Measurements from ENCODE around the gene C17orf107. TPM values are rescaled to one million over a fixed set of nuclear protein-coding genes. Genes with fewer than 3 reads are reported as not detected.

C17orf107 gene
- 1 to 10 TPM; 3.0 to 3.6 TPM for total RNA-seq

DNA sequence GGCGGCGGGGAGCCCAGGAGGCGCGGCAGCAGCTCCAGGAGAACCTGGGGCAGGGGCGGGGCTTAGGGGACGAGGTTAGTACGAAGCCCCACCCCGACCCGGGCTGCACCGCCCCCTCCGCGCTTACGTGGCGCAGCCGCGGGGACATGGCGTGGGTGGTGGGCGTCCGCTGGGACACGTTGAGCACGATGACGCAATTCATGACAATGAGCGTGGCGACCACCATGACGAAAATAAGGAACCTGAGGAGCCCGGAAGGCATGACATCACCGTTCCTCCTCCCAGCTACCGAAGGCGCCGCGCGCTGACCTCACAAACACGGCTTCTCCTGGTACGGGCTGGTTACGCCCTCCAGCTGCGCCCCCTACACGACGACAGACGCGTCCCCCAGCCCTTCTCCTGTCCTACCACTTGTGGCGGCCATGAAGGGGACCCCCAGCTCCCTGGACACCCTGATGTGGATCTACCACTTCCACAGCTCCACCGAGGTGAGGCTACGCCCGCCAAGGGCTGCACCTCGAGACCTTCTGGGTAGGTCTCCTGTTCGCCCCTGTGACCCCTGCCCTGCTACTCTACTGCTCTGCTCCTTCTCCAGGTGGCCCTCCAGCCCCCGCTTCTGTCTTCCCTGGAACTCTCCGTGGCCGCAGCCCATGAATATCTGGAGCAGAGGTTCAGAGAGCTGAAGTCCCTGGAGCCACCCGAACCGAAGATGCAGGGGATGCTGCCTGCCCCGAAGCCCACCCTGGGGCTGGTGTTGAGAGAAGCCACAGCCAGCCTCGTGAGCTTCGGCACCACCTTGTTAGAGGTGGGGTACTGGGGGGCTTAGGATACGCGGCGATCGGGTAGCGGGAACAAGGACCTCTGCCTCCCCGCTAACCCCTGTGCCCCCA is at the start of gene C17orf107:
TSS of gene C17orf107 (plus strand) at position 196 of the 890 bp plus-strand sequence. CDS start at position 423, 227 bp downstream.
- Mint-ChIP-seq H3K27ac (peak within 1 kb of the TSS; percentile 94), H3K4me1 (ENCODE audit: low read depth) (peaks cover 31% of the 10 kb centered on the region), H3K9me3 (no peaks in the 10 kb centered on the region), H3K4me3 (peak within 1 kb of the TSS; percentile 94), H3K36me3 (ENCODE audit: low read depth) (peaks cover 21% of the 10 kb centered on the region), H3K27me3 (no peaks in the 10 kb centered on the region)
- ChIA-PET POLR2A (interaction anchor here (0.8 to 5.8 kb wide), 12 partner anchors 9 to 196 kb away, joined by 3 to 41 read pairs (median 7); partner anchors contain the start of genes PELP1, PFN1, PLD2 and RNF167), CTCF (interaction anchor here (0.6 to 2.5 kb wide), 10 partner anchors 9 to 333 kb away, joined by 3 to 23 read pairs (median 4); no protein-coding TSS in a partner anchor)
- intact Hi-C loops (cut with micrococcal nuclease), result loop anchor here (10.0 kb wide), 1 partner anchor 165 kb away; no protein-coding TSS in a partner anchor
- peak; percentile 99 for DNase-seq
- TF ChIP-seq CTCF (IDR thresholded peaks at IDR 0.05), result no peak
- peak; percentile 79 for ATAC-seq

- peaks cover 9% of the 10 kb centered on the region for H3K36me3 Mint-ChIP-seq (ENCODE audit: low read depth)
- no peak overlapping the region for H3K4me3 Mint-ChIP-seq
- H3K27ac Mint-ChIP-seq, result no peak overlapping the region
- peaks cover 21% of the 10 kb centered on the region for H3K4me1 Mint-ChIP-seq (ENCODE audit: low read depth)
- no peaks in the 10 kb centered on the region for H3K27me3 Mint-ChIP-seq
- ATAC-seq (no peak), DNase-seq (no peak)
- H3K9me3 Mint-ChIP-seq, result peaks cover 5% of the 10 kb centered on the region
- intact Hi-C loops (cut with micrococcal nuclease), result no loop called here
- POLR2A ChIA-PET, result no interaction called here
- CTCF ChIA-PET, result interaction anchor here (1.5 kb wide), 1 partner anchor 60 kb away, joined by 3 read pairs; no protein-coding TSS in a partner anchor
- no peak for TF ChIP-seq CTCF (IDR thresholded peaks at IDR 0.05)
Measured at GRCh38 chr17:4850246-4850645, 49.1 kb upstream of the C17orf107 start.

DNA sequence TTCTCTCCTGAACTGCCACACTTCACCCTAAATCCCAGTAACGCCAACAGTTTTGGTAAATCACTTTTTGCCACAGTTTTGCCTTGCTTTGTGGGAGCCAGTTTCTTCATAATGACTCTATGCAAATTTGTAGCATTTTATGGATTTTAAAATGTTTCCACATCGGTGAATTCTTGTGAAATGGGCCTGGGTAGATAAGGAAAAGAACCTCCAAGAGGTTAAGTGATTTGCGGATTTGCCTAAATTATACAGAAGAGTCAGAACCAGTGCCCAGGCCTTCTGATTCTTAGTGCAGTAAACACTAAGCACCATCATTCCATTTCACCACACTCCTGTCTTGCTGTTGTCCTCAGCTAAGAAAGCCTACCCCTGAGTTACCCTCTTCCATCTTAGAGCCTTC is 48.3 kb upstream of the C17orf107 start:
- ChIA-PET POLR2A (no interaction called here), CTCF (no interaction called here)
- DNase-seq, result no peak
- TF ChIP-seq CTCF (IDR thresholded peaks at IDR 0.05), result no peak
- no peak overlapping the region for H3K4me3 Mint-ChIP-seq
- peaks cover 9% of the 10 kb centered on the region for H3K36me3 Mint-ChIP-seq (ENCODE audit: low read depth)
- no peak overlapping the region for H3K27ac Mint-ChIP-seq
- intact Hi-C loops (cut with micrococcal nuclease), result no loop called here
- H3K27me3 Mint-ChIP-seq, result no peaks in the 10 kb centered on the region
- ATAC-seq, result no peak
- peaks cover 5% of the 10 kb centered on the region for H3K9me3 Mint-ChIP-seq
- peaks cover 21% of the 10 kb centered on the region for H3K4me1 Mint-ChIP-seq (ENCODE audit: low read depth)

DNA sequence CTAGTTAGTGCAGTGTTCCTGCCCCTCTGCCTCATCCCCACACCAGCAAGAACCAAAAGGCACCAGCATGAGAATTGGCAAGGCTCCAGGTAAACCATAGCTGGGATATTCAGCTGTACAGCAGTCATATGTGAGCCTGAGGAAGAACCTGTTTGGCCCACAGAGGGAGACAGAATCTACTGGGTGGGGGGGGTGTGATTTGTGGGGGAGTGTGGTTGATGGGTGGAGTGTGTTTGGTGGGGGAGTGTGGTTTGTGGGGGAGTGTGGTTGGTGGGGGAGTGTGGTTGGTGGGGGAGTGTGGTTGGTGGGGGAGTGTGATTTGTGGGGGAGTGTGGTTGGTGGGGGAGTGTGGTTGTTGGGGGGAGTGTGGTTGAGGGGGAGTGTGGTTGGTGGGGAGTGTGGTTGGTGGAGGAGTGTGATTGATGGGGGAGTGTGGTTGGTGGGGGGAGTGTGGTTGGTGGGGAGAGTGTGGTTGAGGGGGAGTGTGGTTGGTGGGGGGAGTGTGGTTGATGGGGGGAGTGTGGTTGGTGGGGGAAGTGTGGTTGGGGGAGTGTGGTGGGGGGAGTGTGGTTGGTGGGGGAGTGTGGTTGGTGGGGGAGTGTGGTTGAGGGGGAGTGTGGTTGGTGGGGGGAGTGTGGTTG is 46.6 kb upstream of the C17orf107 start:
- Mint-ChIP-seq H3K27me3 (no peaks in the 10 kb centered on the region), H3K9me3 (peaks cover 5% of the 10 kb centered on the region), H3K4me3 (no peak overlapping the region), H3K36me3 (ENCODE audit: low read depth) (peaks cover 9% of the 10 kb centered on the region), H3K27ac (peak overlapping the region; percentile 21), H3K4me1 (ENCODE audit: low read depth) (peaks cover 21% of the 10 kb centered on the region)
- intact Hi-C loops (cut with micrococcal nuclease), result no loop called here
- DNase-seq (peak; percentile 17), ATAC-seq (no peak)
- ChIA-PET CTCF (no interaction called here), POLR2A (no interaction called here)
- TF ChIP-seq CTCF (IDR thresholded peaks at IDR 0.05), result no peak
